HL-60 (cell line): ENCODE results near the gene TSPAN8.

Source experiments
- DNase-seq, 2 experiments: peaks; one replicate each; pipeline ENCODE4 v3.0.0-alpha.2; 2010 to 2020; ENCODE audit warnings: low read depth in 1 of 2, low spot score in 1 of 2
- H3K27ac ChIP-seq: fragments of 250-450 bp; sonication (Bioruptor Pico); replicated peaks from 2 replicates; pipeline ENCODE4 v1.5.1; 2020; ENCODE audit warnings: mild to moderate bottlenecking, moderate library complexity
- H3K27me3 ChIP-seq: fragments of 250-450 bp; sonication (Bioruptor Pico); 2 replicates; pipeline ENCODE4 v1.5.1; 2021; ENCODE audit warnings: mild to moderate bottlenecking, moderate library complexity; ENCODE audit not compliant: insufficient read depth, poor library complexity, severe bottlenecking
- H3K4me3 ChIP-seq: replicated peaks from 2 replicates; pipeline ENCODE4 v1.5.1; 2011; ENCODE audit warnings: mild to moderate bottlenecking, control low read depth, low read length; ENCODE audit not compliant: insufficient read depth
- CTCF ChIP-seq: IDR thresholded peaks from one replicate; pipeline ENCODE4 v1.5.1; 2011; ENCODE audit warnings: low read length, control low read depth, inconsistent platforms; ENCODE audit not compliant: insufficient read depth
- GABPA ChIP-seq: IDR thresholded peaks from 2 replicates; pipeline ENCODE4 v1.6.1; 2012; ENCODE audit warnings: low read depth
- POLR2AphosphoS5 ChIP-seq: IDR thresholded peaks from 2 replicates; pipeline ENCODE4 v1.6.1; 2012; ENCODE audit warnings: low read depth
- REST ChIP-seq: IDR thresholded peaks from 2 replicates; pipeline ENCODE4 v1.6.1; 2012; ENCODE audit warnings: low read depth; ENCODE audit not compliant: insufficient replicate concordance
- SPI1 ChIP-seq: IDR thresholded peaks from 2 replicates; pipeline ENCODE4 v1.6.1; 2012; ENCODE audit warnings: low read depth, mild to moderate bottlenecking, borderline replicate concordance
- long read RNA-seq: library from polyadenylated mRNA; unstranded; transcript quantifications from one replicate; pipeline ENCODE4 v2.0.0, GENCODE V29; 2020

TSPAN8 gene
- long read RNA-seq = 0 reads

GRCh38 chr12:71157601-71158233 lies at the start of gene TSPAN8:
Gene TSPAN8, minus strand, starts transcription at chr12:71157999. Its CDS starts 321 bp downstream, at chr12:71157678.
- no peak for TF ChIP-seq POLR2AphosphoS5
- TF ChIP-seq GABPA = no peak
- no peaks in the 10 kb centered on the region for H3K27me3 ChIP-seq
- no peak within 1 kb of the TSS for H3K27ac ChIP-seq
- H3K4me3 ChIP-seq = no peak within 1 kb of the TSS
- DNase-seq = no peak

GRCh38 chr12:71201136-71201679 lies 43.4 kb upstream of the TSPAN8 start:
- no peak overlapping the region for H3K4me3 ChIP-seq
- DNase-seq = no peak
- H3K27ac ChIP-seq = no peak overlapping the region
- no peaks in the 10 kb centered on the region for H3K27me3 ChIP-seq
- no peak for TF ChIP-seq REST
- TF ChIP-seq SPI1 = no peak
- no peak for TF ChIP-seq CTCF
- TF ChIP-seq POLR2AphosphoS5 = no peak
- no peak for TF ChIP-seq GABPA

GRCh38 chr12:71200706-71201105 lies 42.9 kb upstream of the TSPAN8 start:
- Histone ChIP-seq H3K27me3 (no peaks in the 10 kb centered on the region), H3K4me3 (no peak overlapping the region), H3K27ac (no peak overlapping the region)
- TF ChIP-seq SPI1 (no peak), GABPA (no peak), POLR2AphosphoS5 (no peak), CTCF (no peak), REST (no peak)
- no peak for DNase-seq

GRCh38 chr12:71197460-71197859 lies 39.7 kb upstream of the TSPAN8 start:
- no peak for DNase-seq
- no peak for TF ChIP-seq POLR2AphosphoS5
- TF ChIP-seq GABPA = no peak
- no peak for TF ChIP-seq REST
- no peak for TF ChIP-seq SPI1
- no peak for TF ChIP-seq CTCF

More at GRCh38 chr12:71197460-71197859, 39.7 kb upstream of the TSPAN8 start:
- Histone ChIP-seq H3K27ac (no peak overlapping the region), H3K4me3 (no peak overlapping the region), H3K27me3 (no peaks in the 10 kb centered on the region)
